A549 (cell line): Measurements from ENCODE around the gene CTDP1. TPM values are rescaled to one million over a fixed set of nuclear protein-coding genes. Genes with fewer than 3 reads are reported as not detected.

Experiments used
- ATAC-seq, 2 experiments: fragments of 200-7000 bp in 1 of 2; fragments of >200 bp in 1 of 2; cut with Nextera tagmentation in 1 of 2; cut with Tn5 transposase in 1 of 2; 3 replicates each; pipeline versions ENCODE4 v1.8.0 to v1.9.1; 2018 to 2020; ENCODE audit warnings: mild to moderate bottlenecking in 1 of 2, moderate library complexity in 1 of 2
- CTCF ChIA-PET: fragments of 300-600 bp; sonication (Branson Sonifier 250); formaldehyde crosslinking; extraction: SDS; loops from one replicate; lab custom pipeline; 2021; ENCODE audit warnings: antibody characterized with exemption, inconsistent platforms; lab: Yijun Ruan, JAX
- POLR2A ChIA-PET: fragments of 350-600 bp; formaldehyde crosslinking; extraction: SDS; loops from one replicate; lab custom pipeline; 2021; ENCODE audit warnings: antibody characterized with exemption, inconsistent platforms; lab: Yijun Ruan, JAX
- DNase-seq, 2 experiments: peaks; one replicate each; pipeline versions ENCODE4 v3.0.0 to v3.0.0-alpha.2; 2011 to 2016; ENCODE audit warnings: low read depth in 1 of 2, low spot score in 1 of 2
- FAIRE-seq: peaks from 2 replicates; lab custom pipeline; 2011; peaks lifted over from hg19 to GRCh38; lab: Jason Lieb, UNC
- H3K27ac ChIP-seq, 2 experiments: fragments of >200 bp; sonication (Bioruptor Twin); formaldehyde crosslinking; 3 replicates each; pipeline ENCODE4 v1.5.1; 2016 to 2017
- H3K4me1 ChIP-seq: fragments of >200 bp; sonication (Bioruptor Twin); formaldehyde crosslinking; 3 replicates; pipeline ENCODE4 v1.6.1; 2016
- H3K4me2 ChIP-seq: fragments of >200 bp; sonication (Bioruptor Twin); formaldehyde crosslinking; 3 replicates; pipeline ENCODE4 v1.6.1; 2016
- H3K4me3 ChIP-seq: fragments of >200 bp; sonication (Bioruptor Twin); formaldehyde crosslinking; 3 replicates; pipeline ENCODE4 v1.5.1; 2016
- H3K9me3 ChIP-seq: fragments of >200 bp; sonication (Bioruptor Twin); formaldehyde crosslinking; 3 replicates; pipeline ENCODE4 v1.6.1; 2016
- ATOH8 ChIP-seq: fragments of 250-450 bp; sonication (Bioruptor Pico); IDR thresholded peaks from 2 replicates; pipeline ENCODE4 v1.5.0; 2020; ENCODE audit warnings: low read depth, mild to moderate bottlenecking, moderate library complexity
- BHLHE40 ChIP-seq: IDR thresholded peaks from 2 replicates; pipeline ENCODE4 v1.6.1; 2012; ENCODE audit warnings: low read depth, low read length, inconsistent platforms
- CBX2 ChIP-seq: fragments of 200-600 bp; sonication (generic); IDR thresholded peaks from 2 replicates; pipeline ENCODE4 v1.6.1; 2016; ENCODE audit warnings: low read depth, mild to moderate bottlenecking, borderline replicate concordance
- CHD4 ChIP-seq: fragments of 200-600 bp; sonication (generic); IDR thresholded peaks from 2 replicates; pipeline ENCODE4 v1.6.1; 2016; ENCODE audit warnings: antibody characterized with exemption, mild to moderate bottlenecking, borderline replicate concordance
- EHF ChIP-seq: fragments of 250-450 bp; sonication (Bioruptor Pico); IDR thresholded peaks from 2 replicates; pipeline ENCODE4 v1.5.0; 2020; ENCODE audit warnings: mild to moderate bottlenecking
- ELK1 ChIP-seq: fragments of 150-350 bp; IDR thresholded peaks from 2 replicates; pipeline ENCODE4 v1.6.1; 2014; ENCODE audit warnings: low read depth, mild to moderate bottlenecking, low read length
- EP300 ChIP-seq, 2 experiments: fragments of >200 bp; sonication (Bioruptor Twin); formaldehyde crosslinking; IDR thresholded peaks; 2 replicates in 1 of 2; 3 replicates in 1 of 2; pipeline ENCODE4 v1.6.1; 2016 to 2017
- FOSL2 ChIP-seq, 2 experiments: fragments of 450-650 bp in 1 of 2; fragments of >200 bp in 1 of 2; sonication (Bioruptor Twin) in 1 of 2; formaldehyde crosslinking; IDR thresholded peaks; 2 replicates each; pipeline versions ENCODE4 v1.5.0 to v1.6.1; 2016 to 2020; ENCODE audit warnings: mild to moderate bottlenecking in 1 of 2, moderate library complexity in 1 of 2
- FOXS1 ChIP-seq: fragments of 250-450 bp; sonication (Bioruptor Pico); IDR thresholded peaks from 2 replicates; pipeline ENCODE4 v1.5.0; 2020; ENCODE audit warnings: mild to moderate bottlenecking, moderate library complexity
- HEYL ChIP-seq: fragments of 250-450 bp; sonication (Bioruptor Pico); IDR thresholded peaks from 2 replicates; pipeline ENCODE4 v1.8.0; 2021; ENCODE audit warnings: mild to moderate bottlenecking, moderate library complexity
- JUN ChIP-seq, 2 experiments: fragments of >200 bp; sonication (Bioruptor Twin); formaldehyde crosslinking; IDR thresholded peaks; 2 replicates in 1 of 2; 3 replicates in 1 of 2; pipeline ENCODE4 v1.6.1; 2016 to 2017
- KDM1A ChIP-seq: fragments of 200-600 bp; sonication (generic); IDR thresholded peaks from 2 replicates; pipeline ENCODE4 v1.6.1; 2016; ENCODE audit warnings: low read depth, mild to moderate bottlenecking
- POLR2A ChIP-seq: IDR thresholded peaks from 2 replicates; pipeline ENCODE4 v1.6.1; 2012; ENCODE audit warnings: mild to moderate bottlenecking, low read length
- RFX5 ChIP-seq: fragments of 450-650 bp; IDR thresholded peaks from 2 replicates; pipeline ENCODE4 v1.7.1; 2014; ENCODE audit warnings: antibody characterized with exemption, mild to moderate bottlenecking, moderate library complexity
- ZC3H11A ChIP-seq: fragments of 450-650 bp; IDR thresholded peaks from 2 replicates; pipeline ENCODE4 v1.6.1; 2014; ENCODE audit warnings: antibody characterized with exemption, mild to moderate bottlenecking
- WGBS: methylation state at CpG from one replicate; pipeline ENCODE4 v1.1.6; 2017; ENCODE audit errors: missing lambda C conversion rate; 5-methylcytosine and 5-hydroxymethylcytosine counted together
- polyA plus RNA-seq, 4 experiments: library from polyadenylated mRNA; depleted of rRNA in 3 of 4; stranded (reverse); fragments of >200 nt; fragmentation: RNase III in 1 of 4; extraction: RNeasy Plus Mini Kit Qiagen cat#74134 plus additional on column Dnase treatment in 1 of 4; gene quantifications; 2 replicates in 3 of 4; 3 replicates in 1 of 4; pipeline ENCODE4 v1.2.3, GENCODE V29; 2011 to 2017
- TF ChIP-seq, protein P1 (sequence below): IDR thresholded peaks from 2 replicates; pipeline ENCODE4 v1.6.1; 2012; ENCODE audit warnings: low read depth, borderline replicate concordance
- TF ChIP-seq, protein P2 (sequence below): fragments of 200-600 bp; sonication (generic); IDR thresholded peaks from 2 replicates; pipeline ENCODE4 v1.6.1; 2016; ENCODE audit warnings: antibody characterized with exemption, mild to moderate bottlenecking, moderate library complexity
- TF ChIP-seq, protein P3 (sequence below): fragments of >200 bp; sonication (Bioruptor Twin); formaldehyde crosslinking; IDR thresholded peaks from 3 replicates; pipeline ENCODE4 v1.5.1; 2016
- TF ChIP-seq, protein P4 (sequence below): fragments of >200 bp; sonication (Bioruptor Twin); formaldehyde crosslinking; IDR thresholded peaks from 2 replicates; pipeline ENCODE4 v1.6.1; 2016

Gene CTDP1
- polyA plus RNA-seq, 2 of the 4 experiments (the other 2 are of a cell fraction), result 6.8 to 12.1 TPM

- DNase-seq, result no peak
- no peak for ATAC-seq
- WGBS, result 43% methylated on average over 9 of the region's 14 CpGs
- no peak overlapping the region for H3K4me2 ChIP-seq
- H3K27ac ChIP-seq, result no peak overlapping the region
- H3K4me3 ChIP-seq, result no peak overlapping the region
- FAIRE-seq, result no peak
- H3K9me3 ChIP-seq, result no peaks in the 10 kb centered on the region
- H3K4me1 ChIP-seq, result no peaks in the 10 kb centered on the region
- no peak for TF ChIP-seq JUN (IDR thresholded peaks at IDR 0.05)
- TF ChIP-seq KDM1A, result no peak
- TF ChIP-seq HEYL (CRISPR knock-in tag), result no peak
- no peak for TF ChIP-seq ELK1
- no peak for TF ChIP-seq ZC3H11A
- TF ChIP-seq, protein P1, sequence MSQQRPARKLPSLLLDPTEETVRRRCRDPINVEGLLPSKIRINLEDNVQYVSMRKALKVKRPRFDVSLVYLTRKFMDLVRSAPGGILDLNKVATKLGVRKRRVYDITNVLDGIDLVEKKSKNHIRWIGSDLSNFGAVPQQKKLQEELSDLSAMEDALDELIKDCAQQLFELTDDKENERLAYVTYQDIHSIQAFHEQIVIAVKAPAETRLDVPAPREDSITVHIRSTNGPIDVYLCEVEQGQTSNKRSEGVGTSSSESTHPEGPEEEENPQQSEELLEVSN, result no peak
- no peak for TF ChIP-seq FOSL2 (IDR thresholded peaks at IDR 0.05)
- TF ChIP-seq FOSL2 (CRISPR knock-in tag; IDR thresholded peaks at IDR 0.05), result no peak
- TF ChIP-seq CHD4, result no peak
- TF ChIP-seq, protein P2, sequence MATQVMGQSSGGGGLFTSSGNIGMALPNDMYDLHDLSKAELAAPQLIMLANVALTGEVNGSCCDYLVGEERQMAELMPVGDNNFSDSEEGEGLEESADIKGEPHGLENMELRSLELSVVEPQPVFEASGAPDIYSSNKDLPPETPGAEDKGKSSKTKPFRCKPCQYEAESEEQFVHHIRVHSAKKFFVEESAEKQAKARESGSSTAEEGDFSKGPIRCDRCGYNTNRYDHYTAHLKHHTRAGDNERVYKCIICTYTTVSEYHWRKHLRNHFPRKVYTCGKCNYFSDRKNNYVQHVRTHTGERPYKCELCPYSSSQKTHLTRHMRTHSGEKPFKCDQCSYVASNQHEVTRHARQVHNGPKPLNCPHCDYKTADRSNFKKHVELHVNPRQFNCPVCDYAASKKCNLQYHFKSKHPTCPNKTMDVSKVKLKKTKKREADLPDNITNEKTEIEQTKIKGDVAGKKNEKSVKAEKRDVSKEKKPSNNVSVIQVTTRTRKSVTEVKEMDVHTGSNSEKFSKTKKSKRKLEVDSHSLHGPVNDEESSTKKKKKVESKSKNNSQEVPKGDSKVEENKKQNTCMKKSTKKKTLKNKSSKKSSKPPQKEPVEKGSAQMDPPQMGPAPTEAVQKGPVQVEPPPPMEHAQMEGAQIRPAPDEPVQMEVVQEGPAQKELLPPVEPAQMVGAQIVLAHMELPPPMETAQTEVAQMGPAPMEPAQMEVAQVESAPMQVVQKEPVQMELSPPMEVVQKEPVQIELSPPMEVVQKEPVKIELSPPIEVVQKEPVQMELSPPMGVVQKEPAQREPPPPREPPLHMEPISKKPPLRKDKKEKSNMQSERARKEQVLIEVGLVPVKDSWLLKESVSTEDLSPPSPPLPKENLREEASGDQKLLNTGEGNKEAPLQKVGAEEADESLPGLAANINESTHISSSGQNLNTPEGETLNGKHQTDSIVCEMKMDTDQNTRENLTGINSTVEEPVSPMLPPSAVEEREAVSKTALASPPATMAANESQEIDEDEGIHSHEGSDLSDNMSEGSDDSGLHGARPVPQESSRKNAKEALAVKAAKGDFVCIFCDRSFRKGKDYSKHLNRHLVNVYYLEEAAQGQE, result no peak
- TF ChIP-seq FOXS1 (CRISPR knock-in tag), result no peak
- TF ChIP-seq CBX2, result no peak
- TF ChIP-seq ATOH8 (CRISPR knock-in tag), result no peak
- TF ChIP-seq, protein P3, sequence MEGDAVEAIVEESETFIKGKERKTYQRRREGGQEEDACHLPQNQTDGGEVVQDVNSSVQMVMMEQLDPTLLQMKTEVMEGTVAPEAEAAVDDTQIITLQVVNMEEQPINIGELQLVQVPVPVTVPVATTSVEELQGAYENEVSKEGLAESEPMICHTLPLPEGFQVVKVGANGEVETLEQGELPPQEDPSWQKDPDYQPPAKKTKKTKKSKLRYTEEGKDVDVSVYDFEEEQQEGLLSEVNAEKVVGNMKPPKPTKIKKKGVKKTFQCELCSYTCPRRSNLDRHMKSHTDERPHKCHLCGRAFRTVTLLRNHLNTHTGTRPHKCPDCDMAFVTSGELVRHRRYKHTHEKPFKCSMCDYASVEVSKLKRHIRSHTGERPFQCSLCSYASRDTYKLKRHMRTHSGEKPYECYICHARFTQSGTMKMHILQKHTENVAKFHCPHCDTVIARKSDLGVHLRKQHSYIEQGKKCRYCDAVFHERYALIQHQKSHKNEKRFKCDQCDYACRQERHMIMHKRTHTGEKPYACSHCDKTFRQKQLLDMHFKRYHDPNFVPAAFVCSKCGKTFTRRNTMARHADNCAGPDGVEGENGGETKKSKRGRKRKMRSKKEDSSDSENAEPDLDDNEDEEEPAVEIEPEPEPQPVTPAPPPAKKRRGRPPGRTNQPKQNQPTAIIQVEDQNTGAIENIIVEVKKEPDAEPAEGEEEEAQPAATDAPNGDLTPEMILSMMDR, result no peak
- no peak for TF ChIP-seq RFX5
- no peak for TF ChIP-seq BHLHE40
- no peak for TF ChIP-seq EP300 (IDR thresholded peaks at IDR 0.05)
- no peak for TF ChIP-seq EHF
- no peak for TF ChIP-seq POLR2A
- TF ChIP-seq, protein P4, sequence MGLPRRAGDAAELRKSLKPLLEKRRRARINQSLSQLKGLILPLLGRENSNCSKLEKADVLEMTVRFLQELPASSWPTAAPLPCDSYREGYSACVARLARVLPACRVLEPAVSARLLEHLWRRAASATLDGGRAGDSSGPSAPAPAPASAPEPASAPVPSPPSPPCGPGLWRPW, result no peak
- TF ChIP-seq, all 56 proteins: peak for 0
- ChIA-PET POLR2A (no interaction called here), CTCF (no interaction called here)
Measured at GRCh38 chr18:79632765-79633164, 46.8 kb upstream of the CTDP1 start.
